Mesodermal cell (in vitro differentiated cells): ENCODE results near the gene SFXN5.

Source experiments
- H3K27ac ChIP-seq: 2 replicates; pipeline ENCODE4 v1.7.0; 2013; ENCODE audit warnings: mild to moderate bottlenecking, low read depth, low read length, moderate library complexity; ENCODE audit not compliant: severe bottlenecking
- H3K36me3 ChIP-seq: 2 replicates; pipeline ENCODE4 v1.7.1; 2013; ENCODE audit warnings: mild to moderate bottlenecking, low read length, moderate library complexity; ENCODE audit not compliant: control insufficient read depth, insufficient read depth
- H3K4me1 ChIP-seq: one replicate; pipeline ENCODE4 v1.7.1; 2013; ENCODE audit warnings: mild to moderate bottlenecking, low read length; ENCODE audit not compliant: insufficient read depth, control insufficient read depth, poor library complexity, severe bottlenecking
- H3K4me3 ChIP-seq: 2 replicates; pipeline ENCODE4 v1.7.0; 2013; ENCODE audit warnings: low read length, control low read depth, mild to moderate bottlenecking; ENCODE audit not compliant: insufficient read depth, poor library complexity, severe bottlenecking; ENCODE audit errors: extremely low read depth
- H3K9me3 ChIP-seq: 2 replicates; pipeline ENCODE4 v1.7.1; 2013; ENCODE audit warnings: mild to moderate bottlenecking, low read length, moderate library complexity; ENCODE audit not compliant: control insufficient read depth
- WGBS, 2 experiments: methylation state at CpG; one replicate each; pipeline ENCODE4 v1.1.5; 2013; ENCODE audit warnings: missing lambda C conversion rate in 2 of 2; ENCODE audit not compliant: insufficient coverage in 2 of 2; 5-methylcytosine and 5-hydroxymethylcytosine counted together

Gene SFXN5

GRCh38 chr2:73027340-73027739 lies 44.2 kb downstream of the SFXN5 start:
- no peak overlapping the region for H3K4me3 ChIP-seq
- no peaks in the 10 kb centered on the region for H3K9me3 ChIP-seq
- WGBS, 2 experiments: 80 to 100% methylated on average over 1 of the region's 1 CpG

GRCh38 chr2:73023497-73023896 lies 48.0 kb downstream of the SFXN5 start:
- H3K36me3 ChIP-seq: peaks cover 11% of the 10 kb centered on the region
- H3K27ac ChIP-seq: no peak overlapping the region
- H3K4me3 ChIP-seq: no peak overlapping the region
- H3K4me1 ChIP-seq: peaks cover 20% of the 10 kb centered on the region
- WGBS, 2 experiments: 46 to 54% methylated on average over 1 of the region's 1 CpG
- no peaks in the 10 kb centered on the region for H3K9me3 ChIP-seq

More at GRCh38 chr2:73027340-73027739, 44.2 kb downstream of the SFXN5 start:
- Histone ChIP-seq H3K4me1 (peaks cover 10% of the 10 kb centered on the region), H3K36me3 (peaks cover 11% of the 10 kb centered on the region), H3K27ac (no peak overlapping the region)

- Histone ChIP-seq H3K4me1 (peaks cover 20% of the 10 kb centered on the region), H3K27ac (no peak overlapping the region), H3K9me3 (no peaks in the 10 kb centered on the region), H3K4me3 (no peak overlapping the region), H3K36me3 (peaks cover 8% of the 10 kb centered on the region)
- 93 to 100% methylated on average over 3 of the region's 4 CpGs for WGBS, 2 experiments
Measured at GRCh38 chr2:73022024-73022568, 49.4 kb downstream of the SFXN5 start.

GRCh38 chr2:73021371-73022010 lies 50.0 kb downstream of the SFXN5 start:
- H3K27ac ChIP-seq: peak overlapping the region; percentile 8
- WGBS, 2 experiments: 88 to 93% methylated on average over 6 to 8 of the region's 8 CpGs
- H3K36me3 ChIP-seq: peaks cover 8% of the 10 kb centered on the region
- no peak overlapping the region for H3K4me3 ChIP-seq
- no peaks in the 10 kb centered on the region for H3K9me3 ChIP-seq
- H3K4me1 ChIP-seq: peaks cover 20% of the 10 kb centered on the region

GRCh38 chr2:73020657-73021370 lies 50.7 kb downstream of the SFXN5 start:
- Histone ChIP-seq H3K9me3 (no peaks in the 10 kb centered on the region), H3K4me1 (peaks cover 20% of the 10 kb centered on the region), H3K4me3 (no peak overlapping the region), H3K27ac (peak overlapping the region; percentile 53), H3K36me3 (peaks cover 8% of the 10 kb centered on the region)
- WGBS, 2 experiments: 85% methylated on average over 9 to 12 of the region's 12 CpGs

- peaks cover 8% of the 10 kb centered on the region for H3K36me3 ChIP-seq
- peak overlapping the region; percentile 53 for H3K27ac ChIP-seq
- no peaks in the 10 kb centered on the region for H3K9me3 ChIP-seq
- peaks cover 20% of the 10 kb centered on the region for H3K4me1 ChIP-seq
- no peak overlapping the region for H3K4me3 ChIP-seq
- 93 to 98% methylated on average over 8 of the region's 8 CpGs for WGBS, 2 experiments
Measured at GRCh38 chr2:73020306-73020656, 51.2 kb downstream of the SFXN5 start.

GRCh38 chr2:73018188-73018825 lies 53.2 kb downstream of the SFXN5 start:
- Histone ChIP-seq H3K4me1 (peaks cover 14% of the 10 kb centered on the region), H3K9me3 (no peaks in the 10 kb centered on the region), H3K36me3 (peaks cover 3% of the 10 kb centered on the region), H3K27ac (no peak overlapping the region), H3K4me3 (no peak overlapping the region)
- 100% methylated on average over 1 of the region's 2 CpGs; no CpG with 5 or more reads in 1 of the 2 experiments for WGBS, 2 experiments

GRCh38 chr2:73013936-73014335 lies 57.6 kb downstream of the SFXN5 start:
- no peaks in the 10 kb centered on the region for H3K4me1 ChIP-seq
- H3K9me3 ChIP-seq: no peaks in the 10 kb centered on the region
- WGBS, 2 experiments: 100% methylated on average over 1 of the region's 3 CpGs
- H3K4me3 ChIP-seq: no peak overlapping the region
- H3K27ac ChIP-seq: no peak overlapping the region
- no peaks in the 10 kb centered on the region for H3K36me3 ChIP-seq

GRCh38 chr2:73009177-73009839 lies 62.2 kb downstream of the SFXN5 start:
- WGBS, 2 experiments: 93 to 99% methylated on average over 7 of the region's 7 CpGs
- peaks cover 6% of the 10 kb centered on the region for H3K36me3 ChIP-seq

GRCh38 chr2:73008766-73009135 lies 62.8 kb downstream of the SFXN5 start:
- Histone ChIP-seq H3K4me3 (no peak overlapping the region), H3K9me3 (no peaks in the 10 kb centered on the region), H3K4me1 (no peaks in the 10 kb centered on the region), H3K27ac (no peak overlapping the region), H3K36me3 (peaks cover 6% of the 10 kb centered on the region)
- 94 to 96% methylated on average over 8 to 9 of the region's 9 CpGs for WGBS, 2 experiments

More at GRCh38 chr2:73009177-73009839, 62.2 kb downstream of the SFXN5 start:
- Histone ChIP-seq H3K4me1 (no peaks in the 10 kb centered on the region), H3K27ac (no peak overlapping the region), H3K9me3 (no peaks in the 10 kb centered on the region), H3K4me3 (no peak overlapping the region)
